Measurements from ENCODE around the gene KCNAB1. TPM values are rescaled to one million over a fixed set of nuclear protein-coding genes. Genes with fewer than 3 reads are reported as not detected.
A peak's percentile ranks its signal among the peaks of the same experiment; 100 is the strongest.

KCNAB1 gene
- total RNA-seq, 3 donors from 2014 or later (not counting 1 experiment from before 2014, with no cell fraction given) = not detected

DNA sequence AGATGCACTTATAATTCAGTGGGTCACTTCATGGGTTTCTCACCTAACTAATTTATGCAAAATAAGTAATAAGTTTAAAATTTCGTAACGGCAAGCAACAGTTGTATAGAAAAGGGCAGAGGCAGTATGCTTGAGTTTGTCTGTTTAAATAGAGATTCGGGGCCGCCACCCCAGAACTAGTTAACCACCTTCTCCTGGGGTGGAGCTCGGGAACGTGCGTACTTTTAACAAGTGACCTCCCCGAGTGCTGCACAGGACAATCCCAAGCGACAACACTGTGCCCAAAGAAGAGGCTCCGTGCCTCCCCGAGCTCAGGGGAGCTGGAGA is 434.1 kb downstream of the KCNAB1 start:
- no peaks in the 10 kb centered on the region for H3K9me3 Mint-ChIP-seq
- intact Hi-C loops (cut with micrococcal nuclease) = loop anchor here (10.0 kb wide), 3 partner anchors 270 to 700 kb away; partner anchors contain the start of genes LEKR1 and SLC33A1
- no peaks in the 10 kb centered on the region for H3K9me3 ChIP-seq (ENCODE audit: control insufficient read depth, insufficient read depth, low read length)
- H3K27me3 ChIP-seq (ENCODE audit: control insufficient read depth, insufficient read depth, low read length) = no peaks in the 10 kb centered on the region
- WGBS (ENCODE audit: insufficient coverage) = 0% methylated on average over 9 of the region's 11 CpGs
- peaks cover 13% of the 10 kb centered on the region for H3K36me3 Mint-ChIP-seq
- H3K4me1 ChIP-seq (ENCODE audit: control insufficient read depth, insufficient read depth, low read length) = peaks cover 8% of the 10 kb centered on the region
- DNase-seq (no peak), ATAC-seq (no peak)
- peak overlapping the region; percentile 90 to 93 for H3K27ac Mint-ChIP-seq
- peak overlapping the region; percentile 93 for H3K4me3 Mint-ChIP-seq
- TF ChIP-seq, protein P1, sequence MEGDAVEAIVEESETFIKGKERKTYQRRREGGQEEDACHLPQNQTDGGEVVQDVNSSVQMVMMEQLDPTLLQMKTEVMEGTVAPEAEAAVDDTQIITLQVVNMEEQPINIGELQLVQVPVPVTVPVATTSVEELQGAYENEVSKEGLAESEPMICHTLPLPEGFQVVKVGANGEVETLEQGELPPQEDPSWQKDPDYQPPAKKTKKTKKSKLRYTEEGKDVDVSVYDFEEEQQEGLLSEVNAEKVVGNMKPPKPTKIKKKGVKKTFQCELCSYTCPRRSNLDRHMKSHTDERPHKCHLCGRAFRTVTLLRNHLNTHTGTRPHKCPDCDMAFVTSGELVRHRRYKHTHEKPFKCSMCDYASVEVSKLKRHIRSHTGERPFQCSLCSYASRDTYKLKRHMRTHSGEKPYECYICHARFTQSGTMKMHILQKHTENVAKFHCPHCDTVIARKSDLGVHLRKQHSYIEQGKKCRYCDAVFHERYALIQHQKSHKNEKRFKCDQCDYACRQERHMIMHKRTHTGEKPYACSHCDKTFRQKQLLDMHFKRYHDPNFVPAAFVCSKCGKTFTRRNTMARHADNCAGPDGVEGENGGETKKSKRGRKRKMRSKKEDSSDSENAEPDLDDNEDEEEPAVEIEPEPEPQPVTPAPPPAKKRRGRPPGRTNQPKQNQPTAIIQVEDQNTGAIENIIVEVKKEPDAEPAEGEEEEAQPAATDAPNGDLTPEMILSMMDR (IDR thresholded peaks at IDR 0.05) = no peak
- H3K4me1 Mint-ChIP-seq = peaks cover 42 to 48% of the 10 kb centered on the region in 2 donors
- H3K36me3 ChIP-seq (ENCODE audit: control insufficient read depth, insufficient read depth, low read length) = peaks cover 23% of the 10 kb centered on the region
- peak overlapping the region; percentile 78 for H3K4me3 ChIP-seq (ENCODE audit: low read length)
- no peaks in the 10 kb centered on the region for H3K27me3 Mint-ChIP-seq (ENCODE audit: low read depth in 2 of 2)
- peak overlapping the region; percentile 63 for H3K27ac ChIP-seq (ENCODE audit: low read length)

DNA sequence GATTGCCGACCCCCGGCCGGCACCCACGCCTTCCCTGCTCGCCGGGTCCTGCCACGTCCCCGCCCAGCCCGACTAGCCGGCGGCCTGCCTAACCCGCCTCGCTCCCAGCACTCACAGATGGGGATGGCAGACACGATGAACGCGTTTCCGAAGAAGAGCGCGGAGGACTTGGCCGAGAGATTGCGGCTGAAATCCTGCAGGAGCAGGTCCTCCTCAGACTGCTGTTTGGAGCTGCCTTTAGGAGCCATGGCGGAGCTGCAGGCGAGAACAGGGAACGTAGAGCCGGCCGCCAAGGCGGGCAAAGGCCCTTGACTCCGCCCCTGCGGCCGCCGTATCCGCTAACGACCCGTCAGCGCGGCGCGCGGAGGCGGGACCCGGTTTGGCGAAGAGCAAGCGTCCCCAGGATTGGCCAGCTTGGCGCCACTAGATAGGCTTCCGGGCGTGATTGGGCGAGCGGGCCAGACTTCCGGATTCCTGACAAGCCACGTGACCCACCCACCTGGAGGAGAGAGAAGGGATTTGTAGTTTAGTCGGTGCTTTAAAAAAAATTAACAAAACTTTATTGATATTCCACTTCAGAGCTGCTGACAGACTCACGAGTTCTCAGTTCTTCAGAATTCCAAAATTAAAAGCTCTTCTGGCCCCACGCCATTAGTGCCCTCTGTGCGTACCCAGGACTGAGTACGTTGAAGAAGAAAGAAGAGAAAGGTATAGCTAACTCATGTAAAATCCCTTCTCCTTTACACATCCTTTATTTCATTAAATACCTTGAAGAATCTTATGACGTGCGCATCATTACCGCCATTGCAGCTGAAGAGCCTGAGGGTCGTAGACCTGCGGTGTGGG is 434.7 kb downstream of the KCNAB1 start, which contains the start of gene SSR3:
TSS of gene SSR3 (minus strand) at position 276 of the 846 bp plus-strand sequence. CDS start at position 248, 28 bp downstream.
- no peaks in the 10 kb centered on the region for H3K27me3 Mint-ChIP-seq (ENCODE audit: low read depth in 2 of 2)
- H3K4me1 Mint-ChIP-seq = peaks cover 42 to 48% of the 10 kb centered on the region in 2 donors
- peaks cover 17% of the 10 kb centered on the region for H3K36me3 ChIP-seq (ENCODE audit: control insufficient read depth, insufficient read depth, low read length)
- TF ChIP-seq, protein P1 (IDR thresholded peaks at IDR 0.05) = no peak
- peak within 1 kb of the TSS; percentile 63 for H3K27ac ChIP-seq (ENCODE audit: low read length)
- no peaks in the 10 kb centered on the region for H3K9me3 ChIP-seq (ENCODE audit: control insufficient read depth, insufficient read depth, low read length)
- WGBS (ENCODE audit: insufficient coverage) = 4% methylated on average over 56 of the region's 60 CpGs
- no peaks in the 10 kb centered on the region for H3K27me3 ChIP-seq (ENCODE audit: control insufficient read depth, insufficient read depth, low read length)
- H3K4me3 Mint-ChIP-seq = peak within 1 kb of the TSS; percentile 93
- H3K4me1 ChIP-seq (ENCODE audit: control insufficient read depth, insufficient read depth, low read length) = peaks cover 8% of the 10 kb centered on the region
- H3K27ac Mint-ChIP-seq = peak within 1 kb of the TSS; percentile 90 to 93
- ATAC-seq = peak; percentile 98 to 100 (median 98)
- H3K36me3 Mint-ChIP-seq = peaks cover 13% of the 10 kb centered on the region
- DNase-seq = peak; percentile 98 to 99
- H3K4me3 ChIP-seq (ENCODE audit: low read length) = peak within 1 kb of the TSS; percentile 78
- intact Hi-C loops (cut with micrococcal nuclease) = loop anchor here (1.0 to 10.0 kb wide), 8 partner anchors 71 to 700 kb away; partner anchors contain the start of genes GMPS, LEKR1, SLC33A1 and TIPARP
- no peaks in the 10 kb centered on the region for H3K9me3 Mint-ChIP-seq

DNA sequence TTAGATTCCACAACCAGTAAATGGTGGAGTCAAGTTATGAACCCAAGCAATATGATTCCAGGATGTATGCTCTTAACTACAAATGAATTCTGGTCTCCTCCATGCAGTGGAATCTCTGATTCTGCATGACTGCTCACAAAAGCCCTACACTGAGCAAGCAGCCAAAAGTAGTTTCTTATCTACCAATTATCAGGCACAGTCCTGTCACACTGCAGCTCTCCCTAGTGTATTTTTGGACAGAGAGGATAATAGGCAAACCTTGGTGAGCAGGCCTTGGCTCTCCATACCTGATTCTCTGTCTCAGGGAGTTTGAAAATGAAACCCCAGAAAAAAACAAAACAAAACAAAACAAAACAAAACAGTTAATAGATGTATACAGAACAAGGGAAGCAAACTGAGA is 438.0 kb downstream of the KCNAB1 start:
- H3K9me3 ChIP-seq (ENCODE audit: control insufficient read depth, insufficient read depth, low read length) = no peaks in the 10 kb centered on the region
- H3K4me1 Mint-ChIP-seq = peaks cover 14 to 17% of the 10 kb centered on the region in 2 donors
- no peak overlapping the region for H3K27ac Mint-ChIP-seq
- ATAC-seq (no peak), DNase-seq (no peak)
- H3K36me3 Mint-ChIP-seq = no peaks in the 10 kb centered on the region
- H3K36me3 ChIP-seq (ENCODE audit: control insufficient read depth, insufficient read depth, low read length) = no peaks in the 10 kb centered on the region
- TF ChIP-seq, protein P1 (IDR thresholded peaks at IDR 0.05) = no peak
- H3K4me3 Mint-ChIP-seq = no peak overlapping the region
- no peaks in the 10 kb centered on the region for H3K9me3 Mint-ChIP-seq
- H3K27ac ChIP-seq (ENCODE audit: low read length) = no peak overlapping the region
- no peaks in the 10 kb centered on the region for H3K27me3 ChIP-seq (ENCODE audit: control insufficient read depth, insufficient read depth, low read length)
- peaks cover 8% of the 10 kb centered on the region for H3K4me1 ChIP-seq (ENCODE audit: control insufficient read depth, insufficient read depth, low read length)
- H3K4me3 ChIP-seq (ENCODE audit: low read length) = no peak overlapping the region
- H3K27me3 Mint-ChIP-seq (ENCODE audit: low read depth in 2 of 2) = peaks cover 0 to 4% of the 10 kb centered on the region in 2 donors
- intact Hi-C loops (cut with micrococcal nuclease) = loop anchor here (5.0 to 10.0 kb wide), 4 partner anchors 266 to 704 kb away; partner anchors contain the start of genes GMPS, LEKR1 and SLC33A1

All from natural killer cell (primary cell).